DND-41 (cell line): ENCODE data around the gene JMJD6.
"Not testable (repeated sequence)": the region's sequence is repeated elsewhere in the genome, so short reads cannot be mapped to it uniquely, and the experiment has no call there.

ENCODE experiments used
- ATAC-seq: fragments of 200-7000 bp; cut with Tn5 transposase; 3 replicates; pipeline ENCODE4 v1.9.1; 2021; ENCODE audit warnings: low read depth; ENCODE audit not compliant: insufficient read depth
- DNase-seq: peaks from one replicate; pipeline ENCODE4 v3.0.0-alpha.2; 2020
- H2AFZ ChIP-seq: 2 replicates; pipeline ENCODE4 v1.6.0; 2012; ENCODE audit warnings: low read depth, low read length
- H3K27ac ChIP-seq: 2 replicates; pipeline ENCODE4 v1.5.1; 2012; ENCODE audit warnings: low read length, inconsistent platforms
- H3K27me3 ChIP-seq: fragments of 200-600 bp; sonication (generic); 2 replicates; pipeline ENCODE4 v1.6.0; 2012; ENCODE audit warnings: low read length, mild to moderate bottlenecking, inconsistent platforms; ENCODE audit not compliant: insufficient read depth, poor library complexity
- H3K36me3 ChIP-seq: 2 replicates; pipeline ENCODE4 v1.5.1; 2012; ENCODE audit warnings: low read length, inconsistent platforms; ENCODE audit not compliant: insufficient read depth
- H3K4me1 ChIP-seq: 2 replicates; pipeline ENCODE4 v1.5.1; 2012; ENCODE audit warnings: mild to moderate bottlenecking, low read length; ENCODE audit not compliant: insufficient read depth
- H3K4me2 ChIP-seq: 2 replicates; pipeline ENCODE4 v1.6.0; 2012; ENCODE audit warnings: mild to moderate bottlenecking, moderate library complexity, low read length, inconsistent platforms; ENCODE audit not compliant: insufficient read depth
- H3K4me3 ChIP-seq, 2 experiments: fragments of 200-600 bp in 1 of 2; shearing (Covaris generic) in 1 of 2; 2 replicates each; pipeline ENCODE4 v1.5.1; 2012 to 2016; ENCODE audit warnings: inconsistent platforms in 2 of 2, low read length in 2 of 2, mild to moderate bottlenecking in 2 of 2, low read depth in 1 of 2, moderate library complexity in 1 of 2
- H3K79me2 ChIP-seq: 2 replicates; pipeline ENCODE4 v1.6.0; 2012; ENCODE audit warnings: low read length, inconsistent platforms; ENCODE audit not compliant: insufficient read depth
- H3K9ac ChIP-seq: 2 replicates; pipeline ENCODE4 v1.6.0; 2012; ENCODE audit warnings: low read depth, mild to moderate bottlenecking, inconsistent platforms, low read length, moderate library complexity
- H3K9me3 ChIP-seq: 2 replicates; pipeline ENCODE4 v1.5.1; 2012; ENCODE audit warnings: low read length, moderate library complexity, mild to moderate bottlenecking, inconsistent platforms; ENCODE audit not compliant: insufficient read depth, severe bottlenecking
- H4K20me1 ChIP-seq: 2 replicates; pipeline ENCODE4 v1.6.0; 2012; ENCODE audit warnings: low read length; ENCODE audit not compliant: insufficient read depth
- CTCF ChIP-seq: IDR thresholded peaks from 2 replicates; pipeline ENCODE4 v1.5.1; 2012; ENCODE audit warnings: borderline replicate concordance, low read length, moderate library complexity, mild to moderate bottlenecking; ENCODE audit not compliant: poor library complexity, severe bottlenecking; ENCODE audit errors: extremely low read depth
- EZH2 ChIP-seq: IDR thresholded peaks from 3 replicates; pipeline ENCODE4 v1.6.1; 2012; ENCODE audit warnings: borderline replicate concordance, low read depth, mild to moderate bottlenecking, moderate library complexity, low read length, inconsistent platforms; ENCODE audit not compliant: severe bottlenecking

The JMJD6 gene

GRCh38 chr17:76733618-76733957 is 7.2 kb upstream of the JMJD6 start:
- peaks cover 69% of the 10 kb centered on the region for H3K36me3 ChIP-seq
- peaks cover 54% of the 10 kb centered on the region for H3K4me1 ChIP-seq
- H4K20me1 ChIP-seq = peaks cover 44% of the 10 kb centered on the region
- ATAC-seq (no peak), DNase-seq (no peak)
- H3K27ac ChIP-seq = peak overlapping the region; percentile 100
- peaks cover 89% of the 10 kb centered on the region for H3K79me2 ChIP-seq
- no peak overlapping the region for H2AFZ ChIP-seq
- TF ChIP-seq CTCF (no peak), EZH2 (no peak)
- H3K9me3 ChIP-seq = no peaks in the 10 kb centered on the region
- peak overlapping the region; percentile 100 for H3K9ac ChIP-seq
- H3K27me3 ChIP-seq = no peaks in the 10 kb centered on the region
- H3K4me3 ChIP-seq = peak overlapping the region; percentile 6 to 69; a peak in 3 of 4 replicates
- peak overlapping the region; percentile 92 for H3K4me2 ChIP-seq

GRCh38 chr17:76732734-76733617 is 6.6 kb upstream of the JMJD6 start:
- peak overlapping the region; percentile 100; the same call in 1 of the 2 replicates for H3K27ac ChIP-seq
- no peak for ATAC-seq
- H3K4me3 ChIP-seq = peak overlapping the region in 1 of 2 experiments; percentile 69; a peak in 2 of 4 replicates
- peak overlapping the region; percentile 100; the same call in 1 of the 2 replicates for H3K9ac ChIP-seq
- H3K27me3 ChIP-seq = no peaks in the 10 kb centered on the region
- H3K36me3 ChIP-seq = peaks cover 70% of the 10 kb centered on the region
- peak; percentile 26 for DNase-seq
- no peak overlapping the region for H2AFZ ChIP-seq
- H3K4me1 ChIP-seq = peaks cover 56% of the 10 kb centered on the region
- no peak for TF ChIP-seq CTCF
- TF ChIP-seq EZH2 = no peak
- no peaks in the 10 kb centered on the region for H3K9me3 ChIP-seq
- H3K4me2 ChIP-seq = peak overlapping the region; percentile 92
- H3K79me2 ChIP-seq = peaks cover 89% of the 10 kb centered on the region
- H4K20me1 ChIP-seq = peaks cover 47% of the 10 kb centered on the region

GRCh38 chr17:76731800-76732733 is 5.7 kb upstream of the JMJD6 start:
- H3K4me3 ChIP-seq, H3K27ac ChIP-seq, H3K9me3 ChIP-seq, H3K9ac ChIP-seq, H3K27me3 ChIP-seq, ATAC-seq, H2AFZ ChIP-seq: not testable (repeated sequence)
- Histone ChIP-seq H3K4me1 (peaks cover 64% of the 10 kb centered on the region), H4K20me1 (peaks cover 55% of the 10 kb centered on the region), H3K36me3 (peaks cover 73% of the 10 kb centered on the region), H3K4me2 (peak overlapping the region; percentile 92), H3K79me2 (peaks cover 97% of the 10 kb centered on the region)
- peak; percentile 22 for DNase-seq
